HEK293T (cell line): ENCODE data around the gene HOXA11.

Source experiments
- ARNT ChIP-seq: fragments of 450-650 bp; IDR thresholded peaks from 2 replicates; pipeline ENCODE4 v1.6.1; 2017; ENCODE audit warnings: mild to moderate bottlenecking
- BHLHE40 ChIP-seq: fragments of 450-650 bp; IDR thresholded peaks from 2 replicates; pipeline ENCODE4 v1.6.1; 2016; ENCODE audit warnings: mild to moderate bottlenecking, moderate library complexity, borderline replicate concordance
- CTBP1 ChIP-seq: fragments of 450-650 bp; IDR thresholded peaks from 2 replicates; pipeline ENCODE4 v1.6.1; 2016; ENCODE audit warnings: borderline replicate concordance
- FOXA1 ChIP-seq: fragments of 450-650 bp; IDR thresholded peaks from 2 replicates; pipeline ENCODE4 v1.6.1; 2016; ENCODE audit warnings: mild to moderate bottlenecking
- FOXK2 ChIP-seq: fragments of 450-650 bp; IDR thresholded peaks from 2 replicates; pipeline ENCODE4 v1.6.1; 2016; ENCODE audit warnings: mild to moderate bottlenecking
- FOXM1 ChIP-seq: fragments of 450-650 bp; IDR thresholded peaks from 2 replicates; pipeline ENCODE4 v1.6.1; 2017; ENCODE audit warnings: mild to moderate bottlenecking, borderline replicate concordance
- HDGF ChIP-seq: fragments of 450-650 bp; IDR thresholded peaks from 2 replicates; pipeline ENCODE4 v1.6.1; 2017; ENCODE audit warnings: antibody characterized with exemption, borderline replicate concordance
- L3MBTL2 ChIP-seq: fragments of 450-650 bp; conservative IDR thresholded peaks from 2 replicates; pipeline ENCODE4 v1.6.1; 2016; ENCODE audit warnings: mild to moderate bottlenecking
- PKNOX1 ChIP-seq: fragments of 450-650 bp; IDR thresholded peaks from 2 replicates; pipeline ENCODE4 v1.6.1; 2016
- SP1 ChIP-seq: fragments of 450-650 bp; IDR thresholded peaks from 2 replicates; pipeline ENCODE4 v1.6.1; 2017
- SUZ12 ChIP-seq: fragments of 450-650 bp; IDR thresholded peaks from 2 replicates; pipeline ENCODE4 v1.6.1; 2016; ENCODE audit warnings: mild to moderate bottlenecking
- TARDBP ChIP-seq: fragments of 450-650 bp; IDR thresholded peaks from 2 replicates; pipeline ENCODE4 v1.6.1; 2016
- ZNF384 ChIP-seq: fragments of 450-650 bp; IDR thresholded peaks from 2 replicates; pipeline ENCODE4 v1.6.1; 2016

GRCh38 chr7:27182285-27182841 is 2.7 kb downstream of the HOXA11 start:
- 0 out of 2 replicates have a peak, but pooled peaks have one; percentile 22 for TF ChIP-seq L3MBTL2
- TF ChIP-seq ARNT: no peak
- no peak for TF ChIP-seq SUZ12
- no peak for TF ChIP-seq FOXA1
- no peak for TF ChIP-seq ZNF384
- TF ChIP-seq HDGF: peak; percentile 15; the same call in 1 of the 2 replicates
- TF ChIP-seq FOXK2: no peak
- TF ChIP-seq FOXM1: no peak
- TF ChIP-seq TARDBP: no peak
- no peak for TF ChIP-seq SP1
- TF ChIP-seq CTBP1: peak; percentile 38; the same call in 1 of the 2 replicates
- no peak for TF ChIP-seq BHLHE40
- TF ChIP-seq PKNOX1: peak; percentile 89
